GDM1 (cell line): ENCODE data around the gene IGFBP7.

Experiments used
- DNase-seq: peaks from one replicate; lab custom pipeline; 2025; lab: John Stamatoyannopoulos, UW

IGFBP7 gene

DNA sequence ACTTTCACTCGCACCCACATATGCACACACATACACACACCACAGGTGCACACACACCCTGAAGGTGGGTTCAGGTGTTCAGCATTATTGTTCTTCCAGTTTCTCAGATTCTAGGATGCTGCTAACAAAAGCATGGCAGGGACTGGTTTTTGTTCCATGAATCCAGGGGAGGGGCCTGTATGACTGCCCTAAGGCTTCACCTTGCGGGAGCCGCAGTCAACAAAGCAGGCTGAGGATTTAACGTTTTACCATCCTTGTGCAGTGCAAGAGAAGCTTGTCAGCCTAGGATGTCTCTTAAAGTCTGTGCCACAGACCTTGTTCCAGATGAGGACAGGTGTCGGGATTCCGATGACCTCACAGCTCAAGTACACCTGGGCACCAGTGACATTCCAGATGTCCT, 69.7 kb downstream of the IGFBP7 start:
- DNase-seq, result no peak

GRCh38 chr4:57039345-57039744, 70.8 kb downstream of the IGFBP7 start:
- DNase-seq, result no peak

DNA sequence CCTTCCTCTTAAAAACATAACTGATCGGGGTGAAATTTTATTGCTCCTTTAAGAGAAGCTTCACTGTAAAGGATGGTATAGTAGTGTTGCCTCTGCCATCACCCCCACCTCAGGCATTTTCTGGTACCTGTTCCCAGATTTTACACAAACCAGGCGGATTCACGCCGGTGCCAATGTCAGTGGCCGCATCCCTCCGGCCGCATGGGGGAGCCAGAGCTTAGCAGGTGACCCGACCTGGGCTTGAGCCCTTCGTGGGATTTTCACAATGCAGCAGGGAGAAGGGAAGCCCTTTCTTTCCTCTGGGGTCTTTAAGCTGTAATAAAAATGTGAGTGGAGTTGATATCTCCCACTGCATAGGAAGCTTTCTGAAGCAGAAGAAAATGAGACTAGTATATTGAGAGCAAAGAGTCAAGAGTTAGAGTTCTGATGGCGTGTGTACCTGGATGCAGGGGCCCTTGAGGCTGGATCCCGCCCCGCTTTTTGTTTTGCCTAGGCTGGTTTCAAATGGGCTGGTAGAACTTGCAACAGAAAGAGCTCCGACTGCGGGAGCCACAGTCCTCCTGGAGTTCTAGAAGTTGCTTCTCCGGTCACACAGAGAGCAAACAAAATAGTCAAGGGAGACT, 72.1 kb downstream of the IGFBP7 start:
- no peak for DNase-seq

GRCh38 chr4:57034520-57034919, 75.7 kb downstream of the IGFBP7 start:
- DNase-seq, result no peak

DNA sequence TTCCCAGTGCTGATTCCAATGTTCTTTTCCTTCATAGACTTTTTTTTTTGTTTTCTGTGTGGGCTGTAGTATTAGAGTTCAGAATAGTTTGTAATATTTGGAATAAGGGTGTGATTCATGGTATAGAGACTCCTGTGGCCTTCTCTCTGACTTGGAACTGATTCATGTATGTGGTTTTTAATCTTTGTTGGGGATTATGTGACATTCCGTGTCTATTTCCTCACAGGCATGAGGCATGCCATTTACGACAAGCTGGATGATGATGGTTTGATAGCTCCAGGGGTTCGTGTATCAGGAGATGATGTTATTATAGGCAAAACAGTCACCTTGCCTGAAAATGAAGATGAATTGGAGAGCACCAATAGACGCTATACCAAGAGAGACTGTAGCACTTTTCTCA, 87.1 kb downstream of the IGFBP7 start:
- no peak for DNase-seq

GRCh38 chr4:57020467-57021101, 89.6 kb downstream of the IGFBP7 start:
- no peak for DNase-seq

DNA sequence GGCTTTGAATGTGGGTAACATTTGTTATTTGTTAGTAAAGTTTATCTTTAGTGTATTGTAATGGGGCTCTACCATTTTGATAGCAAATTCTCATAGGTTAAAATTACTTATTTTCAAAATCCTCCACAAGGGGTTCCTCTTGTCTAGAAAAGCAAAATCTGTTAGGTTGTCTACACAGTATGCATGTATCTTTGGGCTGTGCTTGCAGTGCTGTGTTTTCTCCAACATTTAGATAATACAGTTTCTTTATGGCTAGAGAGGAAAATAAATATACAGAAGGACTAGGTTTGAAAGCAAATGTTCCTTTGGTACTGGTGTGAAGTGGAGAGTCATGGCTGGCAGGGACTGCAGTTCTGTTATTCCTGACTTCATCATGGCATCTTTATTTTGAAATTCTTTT, 91.2 kb downstream of the IGFBP7 start:
- no peak for DNase-seq

DNA sequence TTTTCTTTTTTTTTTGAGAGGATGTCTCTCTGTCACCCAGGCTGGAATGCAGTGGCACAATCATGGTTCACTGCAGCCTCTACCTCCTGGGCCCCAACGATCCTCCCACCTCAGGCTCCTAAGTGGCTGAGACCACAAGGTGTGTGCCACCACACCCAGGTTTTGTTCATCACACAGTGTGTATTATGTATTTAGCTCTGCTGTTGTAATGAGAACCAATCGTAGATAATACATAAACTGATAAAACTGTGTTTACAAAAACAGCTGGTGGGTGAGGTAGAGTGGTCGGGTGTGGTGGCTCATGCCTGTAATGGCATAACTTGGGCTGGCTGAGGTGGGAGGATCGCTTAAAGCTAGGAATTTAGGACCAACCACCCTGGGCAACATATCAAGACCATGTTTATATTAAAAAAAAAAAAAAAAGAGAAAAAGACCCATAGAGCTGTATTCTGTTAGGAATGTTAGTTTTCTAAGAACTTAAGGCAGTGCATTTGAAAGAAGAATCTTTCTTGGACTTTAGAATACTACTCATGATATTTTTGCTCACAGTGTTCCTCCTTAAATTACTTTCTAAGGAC, 96.6 kb downstream of the IGFBP7 start:
- no peak for DNase-seq

DNA sequence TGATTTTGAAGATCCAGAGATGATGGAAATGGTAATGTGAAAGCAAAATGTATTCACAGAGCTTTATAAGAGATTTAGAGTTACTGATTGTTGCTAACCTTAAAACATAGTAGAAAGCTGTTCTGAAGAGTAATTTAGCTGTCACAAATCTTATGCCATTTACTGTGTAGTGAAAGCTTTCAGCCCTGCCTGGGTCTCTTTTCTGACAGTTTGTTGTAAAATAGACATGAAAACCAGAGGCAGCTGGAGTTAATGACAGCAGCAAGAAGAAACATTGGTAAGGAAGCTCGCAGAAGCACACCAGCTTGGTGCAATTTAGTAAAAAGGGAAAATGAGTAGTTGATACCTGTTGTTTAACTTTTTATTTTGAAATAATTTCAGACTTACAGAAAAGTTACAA, 110.4 kb downstream of the IGFBP7 start:
- no peak for DNase-seq

GRCh38 chr4:56995525-56995924, 114.7 kb downstream of the IGFBP7 start:
- no peak for DNase-seq

DNA sequence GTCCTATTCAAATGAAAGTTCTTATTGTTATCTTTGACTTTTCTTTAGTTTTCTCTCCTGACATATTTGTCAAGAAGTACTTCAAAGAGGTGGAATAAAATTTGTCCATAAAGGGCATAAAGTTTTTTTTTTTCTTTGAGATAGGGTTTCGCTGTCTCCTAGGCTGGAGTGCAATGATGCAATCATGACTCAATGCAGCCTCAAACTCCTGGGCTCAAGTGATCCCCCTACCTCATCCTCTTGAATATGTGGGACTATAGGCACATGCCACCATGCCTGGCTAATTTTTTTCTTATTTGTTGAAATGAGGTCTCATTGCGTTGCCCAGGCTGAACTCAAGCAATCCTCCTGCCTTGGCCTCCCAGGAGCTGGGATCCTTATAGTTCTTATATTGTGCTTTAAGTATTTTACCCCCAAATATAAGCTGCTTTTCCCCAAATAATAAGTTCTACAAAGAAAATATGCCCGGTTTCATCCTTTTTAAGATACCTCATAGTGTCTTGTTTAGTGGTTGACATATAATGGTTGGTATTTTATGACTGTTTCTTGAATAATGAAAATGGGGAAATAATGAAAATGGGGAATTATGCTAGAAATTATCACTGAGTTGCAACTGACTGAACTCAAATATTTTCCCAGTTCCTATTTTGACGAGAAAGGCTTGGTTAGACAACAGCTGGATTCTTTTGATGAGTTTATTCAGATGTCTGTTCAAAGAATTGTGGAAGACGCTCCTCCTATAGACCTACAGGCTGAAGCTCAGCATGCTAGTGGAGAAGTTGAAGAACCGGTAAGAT, 119.9 kb downstream of the IGFBP7 start:
- DNase-seq, result no peak

DNA sequence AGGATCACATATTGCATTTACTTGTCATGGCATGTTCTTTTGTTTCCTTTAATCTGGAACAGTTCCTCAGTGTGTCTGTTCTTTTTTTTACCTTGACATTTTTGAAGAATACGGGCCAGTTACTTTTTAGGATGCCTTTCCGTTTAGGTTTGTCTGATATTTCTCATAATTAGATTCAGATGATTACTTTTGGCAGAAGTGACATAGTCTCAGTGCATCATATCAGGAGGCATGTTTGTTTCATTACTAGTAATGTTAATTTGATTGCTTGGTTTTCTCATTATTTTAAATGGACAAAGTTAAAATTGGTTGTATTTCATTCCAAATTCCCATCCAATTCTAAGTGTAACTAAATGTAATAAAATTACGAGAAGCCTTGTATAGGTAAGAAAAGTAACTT, 123.2 kb downstream of the IGFBP7 start:
- DNase-seq, result no peak

GRCh38 chr4:56986192-56986591, 124.0 kb downstream of the IGFBP7 start:
- no peak for DNase-seq

- DNase-seq, result no peak
Measured at GRCh38 chr4:56981795-56982201, 128.4 kb downstream of the IGFBP7 start.
